Measurements from ENCODE around the gene KLHL10. TPM values are rescaled to one million over a fixed set of nuclear protein-coding genes. Genes with fewer than 3 reads are reported as not detected.

KLHL10 gene
- polyA plus RNA-seq, 1 donor, result 0.06 TPM

GRCh38 chr17:41801374-41802271, 36.0 kb upstream of the KLHL10 start:
- DNase-seq, result peak; percentile 78
- peaks cover 21% of the 10 kb centered on the region for H3K4me1 ChIP-seq (ENCODE audit: control insufficient read depth, insufficient read depth, low read length)
- H3K9me3 ChIP-seq (ENCODE audit: control insufficient read depth, low read depth, low read length), result no peaks in the 10 kb centered on the region
- H3K36me3 ChIP-seq (ENCODE audit: control insufficient read depth, insufficient read depth, low read length), result peaks cover 10% of the 10 kb centered on the region
- WGBS (ENCODE audit: insufficient coverage, low lambda C conversion rate), result no CpG with 5 or more reads among the region's 14 CpGs
- H3K27me3 ChIP-seq (ENCODE audit: control insufficient read depth, insufficient read depth, low read length), result no peaks in the 10 kb centered on the region
- H3K4me3 ChIP-seq (ENCODE audit: low read length), result no peak overlapping the region
- peak overlapping the region; percentile 93 for H3K27ac ChIP-seq (ENCODE audit: low read length)

GRCh38 chr17:41803049-41804020, 34.3 kb upstream of the KLHL10 start:
- no peaks in the 10 kb centered on the region for H3K27me3 ChIP-seq (ENCODE audit: control insufficient read depth, insufficient read depth, low read length)
- H3K4me3 ChIP-seq (ENCODE audit: low read length), result no peak overlapping the region
- no peak for DNase-seq
- WGBS (ENCODE audit: insufficient coverage, low lambda C conversion rate), result 60% methylated on average over 1 of the region's 24 CpGs
- no peak overlapping the region for H3K27ac ChIP-seq (ENCODE audit: low read length)
- H3K36me3 ChIP-seq (ENCODE audit: control insufficient read depth, insufficient read depth, low read length), result peaks cover 11% of the 10 kb centered on the region
- H3K4me1 ChIP-seq (ENCODE audit: control insufficient read depth, insufficient read depth, low read length), result peaks cover 28% of the 10 kb centered on the region
- no peaks in the 10 kb centered on the region for H3K9me3 ChIP-seq (ENCODE audit: control insufficient read depth, low read depth, low read length)

GRCh38 chr17:41806685-41807445, 30.8 kb upstream of the KLHL10 start:
- Histone ChIP-seq H3K9me3 (ENCODE audit: control insufficient read depth, low read depth, low read length) (peaks cover 5% of the 10 kb centered on the region), H3K27me3 (ENCODE audit: control insufficient read depth, insufficient read depth, low read length) (no peaks in the 10 kb centered on the region), H3K4me1 (ENCODE audit: control insufficient read depth, insufficient read depth, low read length) (peaks cover 19% of the 10 kb centered on the region), H3K27ac (ENCODE audit: low read length) (peak overlapping the region; percentile 46), H3K36me3 (ENCODE audit: control insufficient read depth, insufficient read depth, low read length) (peaks cover 19% of the 10 kb centered on the region), H3K4me3 (ENCODE audit: low read length) (no peak overlapping the region)
- peak; percentile 78 to 84 for DNase-seq
- no CpG with 5 or more reads among the region's 8 CpGs for WGBS (ENCODE audit: insufficient coverage, low lambda C conversion rate)

DNA sequence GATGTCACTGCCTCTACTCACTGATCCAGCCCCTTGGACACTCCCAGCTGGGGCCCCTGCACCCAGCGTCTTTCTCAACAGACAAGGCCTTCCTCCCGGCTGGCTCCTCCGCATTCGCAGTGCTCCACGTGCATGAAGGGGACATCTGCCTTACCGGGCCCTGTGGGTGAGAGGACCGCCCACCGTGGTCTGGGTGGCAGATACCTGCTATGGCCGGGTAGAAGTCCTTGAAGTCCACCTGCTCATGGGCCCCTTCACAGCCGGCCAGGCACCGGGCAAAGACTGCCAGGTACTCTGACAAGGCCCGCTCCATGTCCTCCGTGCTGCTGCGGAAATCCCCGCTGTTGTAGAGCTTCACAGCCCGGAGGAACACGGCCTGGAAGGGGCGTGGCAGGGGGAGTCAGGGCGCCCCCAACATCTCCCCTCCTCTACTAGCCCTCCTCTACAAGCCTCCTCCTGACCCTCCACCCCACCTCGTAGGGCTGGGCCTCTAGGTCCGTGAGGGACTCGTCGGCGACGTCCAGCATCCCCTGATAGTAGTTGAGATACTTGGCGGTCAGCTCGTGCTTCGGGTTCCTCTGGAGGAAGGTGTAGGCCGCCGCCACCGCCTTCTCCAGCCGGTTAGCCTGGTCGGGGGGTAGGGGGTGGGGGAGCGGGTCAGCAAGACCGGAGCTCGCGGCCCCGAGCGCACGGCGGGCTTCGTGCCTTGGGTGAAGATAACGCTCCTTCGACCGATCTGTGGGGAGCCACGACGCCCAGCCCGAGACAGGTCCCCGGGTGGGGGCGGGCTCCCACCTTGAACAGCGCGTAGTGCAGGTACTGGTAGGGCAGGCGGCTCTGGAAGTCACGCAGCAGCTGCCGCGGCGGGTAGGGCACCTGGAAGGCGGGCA, 26.7 kb upstream of the KLHL10 start:
- no peaks in the 10 kb centered on the region for H3K27me3 ChIP-seq (ENCODE audit: control insufficient read depth, insufficient read depth, low read length)
- H3K4me1 ChIP-seq (ENCODE audit: control insufficient read depth, insufficient read depth, low read length), result peaks cover 31% of the 10 kb centered on the region
- DNase-seq, result no peak

DNA sequence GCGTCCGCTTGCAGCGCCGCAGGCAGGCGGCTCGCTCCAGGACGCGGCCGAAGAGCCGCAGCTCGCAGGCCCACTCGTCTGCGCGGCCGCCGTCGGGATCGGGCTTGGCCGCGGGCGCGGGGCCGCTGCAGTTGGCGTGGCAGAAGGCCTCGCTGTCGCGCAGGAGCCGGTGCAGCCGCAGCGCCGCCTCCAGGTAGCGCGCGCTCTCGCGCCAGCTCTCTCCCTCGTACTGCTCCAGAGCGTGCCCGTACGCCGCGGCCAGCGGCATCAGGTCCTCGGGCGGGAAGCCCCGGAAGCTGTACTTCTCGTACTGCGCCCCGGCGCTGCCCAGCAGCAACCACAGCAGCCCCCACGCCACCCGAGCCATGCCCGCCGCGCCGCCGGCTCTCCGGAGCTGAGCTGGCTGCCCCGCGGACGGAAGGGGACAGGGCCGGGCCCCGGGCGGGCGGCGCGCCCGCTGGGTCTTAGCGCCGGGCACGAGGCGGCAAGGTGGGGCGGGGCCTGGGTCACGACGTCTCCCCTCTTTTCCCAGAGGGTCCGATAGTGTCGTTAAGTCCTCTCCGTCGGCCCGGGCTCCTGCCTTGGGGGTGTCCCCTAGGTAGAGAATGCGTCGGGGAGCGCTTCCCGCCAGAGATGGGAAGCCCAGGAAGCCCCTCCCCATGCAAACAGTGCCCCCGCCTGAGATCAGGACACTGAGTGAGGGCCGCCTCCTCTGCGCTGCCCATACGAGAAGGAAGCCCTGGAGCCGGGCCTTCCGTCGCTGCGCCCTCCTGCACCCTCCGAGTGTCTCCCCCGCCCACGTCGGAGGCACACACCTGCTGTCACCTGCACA, 25.9 kb upstream of the KLHL10 start, which contains the start of gene P3H4:
Gene P3H4, minus strand, starts transcription at position 401 of the 832 bp plus-strand sequence. Its CDS starts 34 bp downstream, at position 367.
- H3K9me3 ChIP-seq (ENCODE audit: control insufficient read depth, low read depth, low read length), result peaks cover 5% of the 10 kb centered on the region
- peak within 1 kb of the TSS; percentile 60 for H3K4me3 ChIP-seq (ENCODE audit: low read length)
- peaks cover 9% of the 10 kb centered on the region for H3K36me3 ChIP-seq (ENCODE audit: control insufficient read depth, insufficient read depth, low read length)
- peak; percentile 85 to 94 for DNase-seq
- no peaks in the 10 kb centered on the region for H3K27me3 ChIP-seq (ENCODE audit: control insufficient read depth, insufficient read depth, low read length)
- no CpG with 5 or more reads among the region's 96 CpGs for WGBS (ENCODE audit: insufficient coverage, low lambda C conversion rate)
- peak within 1 kb of the TSS; percentile 64 for H3K27ac ChIP-seq (ENCODE audit: low read length)
- peaks cover 27% of the 10 kb centered on the region for H3K4me1 ChIP-seq (ENCODE audit: control insufficient read depth, insufficient read depth, low read length)

More for the DNA sequence above, 26.7 kb upstream of the KLHL10 start:
- Histone ChIP-seq H3K9me3 (ENCODE audit: control insufficient read depth, low read depth, low read length) (peaks cover 5% of the 10 kb centered on the region), H3K36me3 (ENCODE audit: control insufficient read depth, insufficient read depth, low read length) (peaks cover 11% of the 10 kb centered on the region), H3K4me3 (ENCODE audit: low read length) (peak overlapping the region; percentile 60), H3K27ac (ENCODE audit: low read length) (peak overlapping the region; percentile 51)
- no CpG with 5 or more reads among the region's 58 CpGs for WGBS (ENCODE audit: insufficient coverage, low lambda C conversion rate)

- peak within 1 kb of the TSS; percentile 60 for H3K4me3 ChIP-seq (ENCODE audit: low read length)
- H3K27ac ChIP-seq (ENCODE audit: low read length), result peak within 1 kb of the TSS; percentile 64
- peaks cover 10% of the 10 kb centered on the region for H3K36me3 ChIP-seq (ENCODE audit: control insufficient read depth, insufficient read depth, low read length)
- no peaks in the 10 kb centered on the region for H3K27me3 ChIP-seq (ENCODE audit: control insufficient read depth, insufficient read depth, low read length)
- peaks cover 5% of the 10 kb centered on the region for H3K9me3 ChIP-seq (ENCODE audit: control insufficient read depth, low read depth, low read length)
- DNase-seq, result peak; percentile 48 to 85
- no CpG with 5 or more reads among the region's 35 CpGs for WGBS (ENCODE audit: insufficient coverage, low lambda C conversion rate)
- peaks cover 22% of the 10 kb centered on the region for H3K4me1 ChIP-seq (ENCODE audit: control insufficient read depth, insufficient read depth, low read length)
Measured at GRCh38 chr17:41812381-41813151, 25.1 kb upstream of the KLHL10 start, which contains the start of gene FKBP10. Gene FKBP10, plus strand, starts transcription at chr17:41813004. Its CDS starts 31 bp downstream, at chr17:41813035.

GRCh38 chr17:41813152-41813680, 24.4 kb upstream of the KLHL10 start:
- Histone ChIP-seq H3K4me3 (ENCODE audit: low read length) (peak overlapping the region; percentile 60), H3K27me3 (ENCODE audit: control insufficient read depth, insufficient read depth, low read length) (no peaks in the 10 kb centered on the region), H3K36me3 (ENCODE audit: control insufficient read depth, insufficient read depth, low read length) (peaks cover 14% of the 10 kb centered on the region), H3K9me3 (ENCODE audit: control insufficient read depth, low read depth, low read length) (peaks cover 5% of the 10 kb centered on the region), H3K4me1 (ENCODE audit: control insufficient read depth, insufficient read depth, low read length) (peaks cover 22% of the 10 kb centered on the region), H3K27ac (ENCODE audit: low read length) (peak overlapping the region; percentile 64)
- no CpG with 5 or more reads among the region's 12 CpGs for WGBS (ENCODE audit: insufficient coverage, low lambda C conversion rate)
- DNase-seq, result no peak

DNA sequence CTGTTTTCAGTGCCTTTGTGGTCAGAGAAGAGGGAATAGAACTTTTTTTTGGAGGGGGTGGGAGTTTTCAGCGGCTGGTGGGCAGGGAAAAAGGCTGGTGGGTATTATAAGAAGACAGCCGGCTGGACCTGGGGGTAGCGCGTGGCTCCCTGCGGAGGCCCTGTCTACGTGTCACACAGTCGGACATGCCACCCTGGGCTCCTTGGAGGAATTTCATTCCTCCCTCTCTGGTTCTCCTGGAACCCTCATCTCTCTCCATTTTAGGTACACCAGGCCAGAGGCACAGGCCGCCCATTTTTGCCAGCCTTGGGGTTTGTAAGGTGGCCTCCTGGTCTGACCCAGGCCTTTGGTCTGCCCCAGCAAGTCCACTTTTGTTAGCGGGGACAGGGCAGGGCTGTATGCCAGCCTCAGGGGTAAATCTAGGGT, 23.9 kb upstream of the KLHL10 start:
- Histone ChIP-seq H3K4me3 (ENCODE audit: low read length) (peak overlapping the region; percentile 60), H3K9me3 (ENCODE audit: control insufficient read depth, low read depth, low read length) (peaks cover 5% of the 10 kb centered on the region), H3K27me3 (ENCODE audit: control insufficient read depth, insufficient read depth, low read length) (no peaks in the 10 kb centered on the region), H3K4me1 (ENCODE audit: control insufficient read depth, insufficient read depth, low read length) (peaks cover 22% of the 10 kb centered on the region), H3K27ac (ENCODE audit: low read length) (no peak overlapping the region), H3K36me3 (ENCODE audit: control insufficient read depth, insufficient read depth, low read length) (peaks cover 12% of the 10 kb centered on the region)
- no peak for DNase-seq
- WGBS (ENCODE audit: insufficient coverage, low lambda C conversion rate), result no CpG with 5 or more reads among the region's 9 CpGs

All from large intestine (tissue), 3 donors.